ENCODE measurements around the gene CRAMP1.
"Not testable (repeated sequence)": the region's sequence is repeated elsewhere in the genome, so short reads cannot be mapped to it uniquely, and the experiment has no call there.

CRAMP1 gene

DNA sequence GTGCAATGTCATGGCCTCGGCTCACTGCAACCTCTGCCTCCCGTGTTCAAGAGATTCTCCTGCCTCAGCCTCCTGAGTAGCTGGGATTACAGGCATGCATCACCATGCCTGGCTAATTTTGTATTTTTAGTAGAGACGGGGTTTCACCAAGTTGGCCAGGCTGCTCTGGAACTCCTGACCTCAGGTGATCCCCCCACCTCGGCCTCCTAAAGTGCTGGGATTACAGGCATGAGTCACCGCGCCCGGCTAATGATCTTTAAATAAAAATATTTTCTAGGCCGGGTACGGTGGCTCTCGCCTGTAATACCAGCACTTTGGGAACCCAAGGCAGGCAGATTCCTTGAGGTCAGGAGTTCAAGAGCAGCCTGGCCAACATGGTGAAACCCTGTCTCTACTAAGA, 106.1 kb downstream of the CRAMP1 start:
- DNase-seq, result not testable (repeated sequence)

DNA sequence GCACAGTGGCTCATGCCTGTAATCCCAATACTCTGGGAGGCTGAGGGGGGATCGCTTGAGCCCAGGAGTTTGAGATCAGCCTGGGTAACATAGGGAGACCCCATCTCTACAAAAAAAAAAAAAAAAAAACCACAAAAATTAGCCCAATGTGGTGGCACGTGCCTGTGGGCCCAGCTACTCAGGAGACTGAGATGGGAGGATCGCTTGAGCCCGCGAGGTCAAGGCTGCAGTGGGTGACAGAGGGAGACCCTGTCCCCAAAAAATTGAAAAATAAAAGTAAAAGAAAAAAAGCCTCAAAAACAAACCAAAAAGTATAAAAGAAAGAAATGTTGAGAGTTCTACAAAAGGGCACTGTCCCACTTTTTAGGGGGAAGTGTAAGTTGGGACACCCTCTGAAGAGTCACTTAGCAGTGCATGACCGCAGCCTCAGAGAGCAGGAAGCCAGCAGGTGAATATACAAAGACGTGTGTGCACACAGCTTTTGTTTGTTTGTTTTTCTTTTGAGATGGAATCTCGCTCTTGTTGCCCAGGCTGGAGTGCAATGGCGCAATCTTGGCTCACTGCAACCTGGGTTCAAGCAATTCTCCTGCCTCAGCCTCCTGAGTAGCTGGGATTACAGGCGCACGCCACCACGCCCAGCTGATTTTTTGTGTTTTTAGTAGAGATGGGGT, 107.5 kb downstream of the CRAMP1 start:
- DNase-seq, result not testable (repeated sequence)

DNA sequence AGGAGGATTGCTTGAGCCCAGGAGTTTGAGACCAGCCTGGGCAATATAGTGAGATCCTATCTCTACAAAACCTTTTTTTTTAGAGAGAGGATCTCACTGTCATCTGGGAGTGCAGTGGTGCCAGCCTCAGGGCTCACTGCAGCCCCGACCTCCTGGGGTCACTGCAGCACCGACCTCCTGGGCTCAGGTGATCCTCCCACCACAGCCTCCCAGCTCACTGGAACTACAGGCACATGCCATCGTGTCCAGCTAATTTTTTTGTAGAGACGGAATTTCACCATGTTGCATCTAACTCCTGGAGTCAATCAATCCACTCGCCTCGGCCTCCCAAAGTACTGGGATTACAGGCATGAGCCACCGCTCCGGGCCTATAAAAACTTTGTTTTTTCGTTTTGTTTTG, 109.2 kb downstream of the CRAMP1 start:
- DNase-seq, result no peak

- no peak for DNase-seq
Observed at GRCh38 chr16:1723450-1724147, 111.4 kb downstream of the CRAMP1 start.

GRCh38 chr16:1724491-1724890, 112.3 kb downstream of the CRAMP1 start:
- DNase-seq, result no peak

GRCh38 chr16:1726661-1727502, 114.7 kb downstream of the CRAMP1 start:
- no peak for DNase-seq

All from NCI-H2081 treated with DMSO at 0.1 percent for 48 hours (cell line).